ENCODE results near the gene GRIA1.
A peak's percentile ranks its signal among the peaks of the same experiment; 100 is the strongest.
"Not testable (repeated sequence)": the region's sequence is repeated elsewhere in the genome, so short reads cannot be mapped to it uniquely, and the experiment has no call there.

GRIA1 gene

GRCh38 chr5:153719324-153719723 is 228.9 kb downstream of the GRIA1 start:
- DNase-seq (ENCODE audit: low spot score): no peak

GRCh38 chr5:153723022-153723610 is 232.6 kb downstream of the GRIA1 start:
- not testable (repeated sequence) for DNase-seq (ENCODE audit: low spot score)

- no peak for DNase-seq (ENCODE audit: low spot score)
Observed at GRCh38 chr5:153742060-153742459, 251.6 kb downstream of the GRIA1 start.

GRCh38 chr5:153744751-153745150 is 254.3 kb downstream of the GRIA1 start:
- DNase-seq (ENCODE audit: low spot score): no peak

- peak; percentile 49 for DNase-seq (ENCODE audit: low spot score)
Observed at GRCh38 chr5:153745778-153746395, 255.4 kb downstream of the GRIA1 start.

- no peak for DNase-seq (ENCODE audit: low spot score)
Observed at GRCh38 chr5:153746440-153746839, 256.0 kb downstream of the GRIA1 start.

GRCh38 chr5:153748823-153749222 is 258.4 kb downstream of the GRIA1 start:
- DNase-seq (ENCODE audit: low spot score): no peak

- no peak for DNase-seq (ENCODE audit: low spot score)
Observed at GRCh38 chr5:153749960-153750359, 259.5 kb downstream of the GRIA1 start.

GRCh38 chr5:153751251-153751650 is 260.8 kb downstream of the GRIA1 start:
- no peak for DNase-seq (ENCODE audit: low spot score)

GRCh38 chr5:153752890-153753289 is 262.4 kb downstream of the GRIA1 start:
- no peak for DNase-seq (ENCODE audit: low spot score)

- DNase-seq (ENCODE audit: low spot score): no peak
Observed at GRCh38 chr5:153753645-153754432, 263.4 kb downstream of the GRIA1 start.

- DNase-seq (ENCODE audit: low spot score): no peak
Observed at GRCh38 chr5:153755913-153756500, 265.5 kb downstream of the GRIA1 start.

- DNase-seq (ENCODE audit: low spot score): no peak
Observed at GRCh38 chr5:153756540-153756939, 266.1 kb downstream of the GRIA1 start.

GRCh38 chr5:153765987-153766386 is 275.5 kb downstream of the GRIA1 start:
- no peak for DNase-seq (ENCODE audit: low spot score)

- DNase-seq (ENCODE audit: low spot score): no peak
Observed at GRCh38 chr5:153767221-153768188, 277.0 kb downstream of the GRIA1 start.

GRCh38 chr5:153770066-153770465 is 279.6 kb downstream of the GRIA1 start:
- DNase-seq (ENCODE audit: low spot score): no peak

- no peak for DNase-seq (ENCODE audit: low spot score)
Observed at GRCh38 chr5:153774686-153775085, 284.2 kb downstream of the GRIA1 start.

- DNase-seq (ENCODE audit: low spot score): no peak
Observed at GRCh38 chr5:153775923-153776322, 285.5 kb downstream of the GRIA1 start.

GRCh38 chr5:153777681-153778581 is 287.5 kb downstream of the GRIA1 start:
- peak; percentile 55 for DNase-seq (ENCODE audit: low spot score)

- DNase-seq (ENCODE audit: low spot score): no peak
Observed at GRCh38 chr5:153779836-153780235, 289.4 kb downstream of the GRIA1 start.
